ENCODE measurements around the gene RERE.

Gene RERE

GRCh38 chr1:8660411-8660828 lies 157.0 kb downstream of the RERE start:
- peaks cover 10% of the 10 kb centered on the region for H3F3A ChIP-seq (ENCODE audit: control insufficient read depth, insufficient read depth)
- peaks cover 3% of the 10 kb centered on the region; the same call in 1 of the 2 replicates for H3K36me3 ChIP-seq (ENCODE audit: control insufficient read depth, low read length)
- peaks cover 78% of the 10 kb centered on the region for H3K4me1 ChIP-seq (ENCODE audit: control insufficient read depth, low read length)
- H3K79me2 ChIP-seq (ENCODE audit: control insufficient read depth, low read length) = peaks cover 79% of the 10 kb centered on the region
- peak overlapping the region; percentile 73 for H3K4me2 ChIP-seq (ENCODE audit: low read length)
- H4K20me1 ChIP-seq (ENCODE audit: control insufficient read depth, insufficient read depth, low read depth, low read length) = peaks cover 8% of the 10 kb centered on the region; the same call in 1 of the 2 replicates
- TF ChIP-seq EZH2phosphoT487 (IDR thresholded peaks at IDR 0.05; ENCODE audit: borderline replicate concordance, low read length) = no peak
- no peak for TF ChIP-seq CTCF (IDR thresholded peaks at IDR 0.05; ENCODE audit: low read depth, low read length, poor library complexity, severe bottlenecking)
- no peaks in the 10 kb centered on the region for H3K9me3 ChIP-seq (ENCODE audit: control insufficient read depth, insufficient read depth, low read length)
- no peaks in the 10 kb centered on the region for H3K9me2 ChIP-seq (replicated peaks; ENCODE audit: control insufficient read depth, low read length)
- peak overlapping the region; percentile 69 for H3K27ac ChIP-seq (ENCODE audit: low read depth, low read length)
- no peaks in the 10 kb centered on the region for H3K27me3 ChIP-seq (ENCODE audit: control insufficient read depth, low read length)
- peak overlapping the region; percentile 53 for H3K4me3 ChIP-seq (ENCODE audit: low read length)

- TF ChIP-seq EZH2phosphoT487 (IDR thresholded peaks at IDR 0.05; ENCODE audit: borderline replicate concordance, low read length) (no peak), CTCF (IDR thresholded peaks at IDR 0.05; ENCODE audit: low read depth, low read length, poor library complexity, severe bottlenecking) (no peak)
- Histone ChIP-seq H3K4me3 (ENCODE audit: low read length) (no peak overlapping the region), H3K4me2 (ENCODE audit: low read length) (no peak overlapping the region), H3K36me3 (ENCODE audit: control insufficient read depth, low read length) (peaks cover 3% of the 10 kb centered on the region; the same call in 1 of the 2 replicates), H4K20me1 (ENCODE audit: control insufficient read depth, insufficient read depth, low read depth, low read length) (peaks cover 8% of the 10 kb centered on the region; the same call in 1 of the 2 replicates), H3K27ac (ENCODE audit: low read depth, low read length) (no peak overlapping the region), H3K4me1 (ENCODE audit: control insufficient read depth, low read length) (peaks cover 78% of the 10 kb centered on the region), H3K9me3 (ENCODE audit: control insufficient read depth, insufficient read depth, low read length) (no peaks in the 10 kb centered on the region), H3K9me2 (replicated peaks; ENCODE audit: control insufficient read depth, low read length) (no peaks in the 10 kb centered on the region), H3K27me3 (ENCODE audit: control insufficient read depth, low read length) (no peaks in the 10 kb centered on the region), H3K79me2 (ENCODE audit: control insufficient read depth, low read length) (peaks cover 71% of the 10 kb centered on the region), H3F3A (ENCODE audit: control insufficient read depth, insufficient read depth) (peaks cover 10% of the 10 kb centered on the region)
These were observed 157.8 kb downstream of the RERE start for GRCh38 chr1:8659593-8659992.

GRCh38 chr1:8653878-8654277 lies 163.6 kb downstream of the RERE start:
- peaks cover 60% of the 10 kb centered on the region for H3K4me1 ChIP-seq (ENCODE audit: control insufficient read depth, low read length)
- H3K27me3 ChIP-seq (ENCODE audit: control insufficient read depth, low read length) = no peaks in the 10 kb centered on the region
- H3K27ac ChIP-seq (ENCODE audit: low read depth, low read length) = peak overlapping the region; percentile 59
- no peaks in the 10 kb centered on the region for H3K9me3 ChIP-seq (ENCODE audit: control insufficient read depth, insufficient read depth, low read length)
- peak overlapping the region; percentile 49 for H3K4me3 ChIP-seq (ENCODE audit: low read length)
- peak overlapping the region; percentile 84 for H3K4me2 ChIP-seq (ENCODE audit: low read length)
- peaks cover 54% of the 10 kb centered on the region for H3K79me2 ChIP-seq (ENCODE audit: control insufficient read depth, low read length)
- TF ChIP-seq CTCF (IDR thresholded peaks at IDR 0.05; ENCODE audit: low read depth, low read length, poor library complexity, severe bottlenecking) (no peak), EZH2phosphoT487 (IDR thresholded peaks at IDR 0.05; ENCODE audit: borderline replicate concordance, low read length) (no peak)
- peaks cover 5% of the 10 kb centered on the region; the same call in 1 of the 2 replicates for H3F3A ChIP-seq (ENCODE audit: control insufficient read depth, insufficient read depth)
- H3K36me3 ChIP-seq (ENCODE audit: control insufficient read depth, low read length) = peaks cover 6% of the 10 kb centered on the region
- no peaks in the 10 kb centered on the region for H4K20me1 ChIP-seq (ENCODE audit: control insufficient read depth, insufficient read depth, low read depth, low read length)
- H3K9me2 ChIP-seq (replicated peaks; ENCODE audit: control insufficient read depth, low read length) = no peaks in the 10 kb centered on the region
